HTR-8/SVneo (cell line): ENCODE results near the gene TRAPPC1.
"Not testable (repeated sequence)": the region's sequence is repeated elsewhere in the genome, so short reads cannot be mapped to it uniquely, and the experiment has no call there.

Source experiments
- DNase-seq: peaks from one replicate; pipeline ENCODE4 v3.0.0; 2011; ENCODE audit warnings: low spot score, mixed read lengths; ENCODE audit not compliant: insufficient read length
- FAIRE-seq: peaks from 2 replicates; lab custom pipeline; 2011; peaks lifted over from hg19 to GRCh38; lab: Jason Lieb, UNC

The TRAPPC1 gene

GRCh38 chr17:7931709-7932482, at the start of gene TRAPPC1, which contains the start of gene CNTROB:
TSS of gene TRAPPC1 (minus strand) at chr17:7931946. CDS start at chr17:7931829, 117 bp downstream.
TSS of gene CNTROB (plus strand) at chr17:7932206. CDS start at chr17:7933080, 874 bp downstream.
- peak; percentile 100 for DNase-seq
- FAIRE-seq: peak; percentile 99

GRCh38 chr17:7977805-7978204, 46.1 kb upstream of the TRAPPC1 start:
- FAIRE-seq: no peak
- DNase-seq: no peak

DNA sequence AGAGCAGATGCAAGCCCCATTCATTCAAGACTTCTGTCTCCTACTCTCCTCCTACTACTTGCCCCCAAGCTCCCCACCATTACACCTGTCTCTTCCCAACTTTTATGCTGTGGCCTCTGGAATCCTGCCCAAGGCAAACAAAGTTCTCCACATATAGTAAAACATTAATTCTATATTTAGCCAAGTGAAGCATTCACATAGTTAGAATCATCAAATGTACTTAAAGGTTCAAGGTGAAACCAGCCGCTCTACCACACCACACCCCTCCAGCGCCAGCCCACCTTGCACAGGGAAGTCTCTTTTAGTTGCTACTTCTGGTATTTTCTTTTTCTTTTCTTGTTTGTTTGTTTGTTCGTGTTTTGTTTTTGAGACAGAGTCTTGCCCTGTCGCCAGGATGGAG, 45.3 kb upstream of the TRAPPC1 start:
- FAIRE-seq (no peak), DNase-seq (no peak)

DNA sequence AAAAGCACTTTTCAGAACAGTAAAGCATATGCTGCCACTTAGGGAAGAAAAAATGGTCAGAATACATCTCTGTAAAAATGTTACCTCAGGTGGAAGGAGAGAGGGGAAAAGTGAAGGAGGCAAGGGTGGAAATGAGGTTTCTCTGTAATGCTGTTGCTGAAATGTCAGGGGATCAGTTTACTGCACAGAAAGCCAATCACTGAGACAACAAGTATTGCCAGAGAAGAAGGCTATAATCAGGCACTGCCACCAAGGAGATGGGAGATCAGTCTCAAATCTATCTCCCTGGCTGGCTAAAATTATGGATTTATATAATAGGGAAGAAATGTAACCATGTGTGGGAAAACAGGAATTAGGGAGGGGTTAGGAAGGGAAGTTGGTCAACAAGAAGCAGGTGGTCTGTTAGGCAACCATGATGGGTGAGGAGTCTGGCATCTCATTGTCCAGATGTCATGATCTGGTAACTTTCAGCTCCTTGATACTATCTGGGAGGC, 42.9 kb upstream of the TRAPPC1 start:
- FAIRE-seq: no peak

GRCh38 chr17:7972131-7972785, 40.5 kb upstream of the TRAPPC1 start:
- no peak for FAIRE-seq
- no peak for DNase-seq

More for the DNA sequence above, 42.9 kb upstream of the TRAPPC1 start:
- no peak for DNase-seq

DNA sequence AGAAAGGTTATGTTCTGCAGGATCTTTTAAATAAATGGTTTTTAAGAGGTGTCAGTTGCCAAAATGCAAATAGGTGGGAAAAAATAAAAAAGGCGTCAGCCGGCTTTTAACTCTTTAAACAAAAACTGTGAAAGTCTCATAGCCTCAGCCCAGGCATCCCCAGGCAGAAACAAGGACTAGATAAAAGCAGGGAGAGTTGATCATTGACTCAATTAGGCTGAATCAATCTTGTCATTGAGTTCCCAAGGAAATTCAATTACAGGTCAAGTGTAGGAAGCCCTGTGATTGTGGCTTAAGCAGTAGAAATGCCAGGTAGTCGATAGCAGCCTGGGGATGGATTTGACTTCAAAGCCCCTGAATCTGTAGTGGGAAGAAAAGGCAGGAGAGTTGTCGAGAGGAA, 39.9 kb upstream of the TRAPPC1 start:
- no peak for FAIRE-seq
- no peak for DNase-seq

- FAIRE-seq: no peak
- no peak for DNase-seq
These were observed 37.7 kb upstream of the TRAPPC1 start for GRCh38 chr17:7969433-7969832.

DNA sequence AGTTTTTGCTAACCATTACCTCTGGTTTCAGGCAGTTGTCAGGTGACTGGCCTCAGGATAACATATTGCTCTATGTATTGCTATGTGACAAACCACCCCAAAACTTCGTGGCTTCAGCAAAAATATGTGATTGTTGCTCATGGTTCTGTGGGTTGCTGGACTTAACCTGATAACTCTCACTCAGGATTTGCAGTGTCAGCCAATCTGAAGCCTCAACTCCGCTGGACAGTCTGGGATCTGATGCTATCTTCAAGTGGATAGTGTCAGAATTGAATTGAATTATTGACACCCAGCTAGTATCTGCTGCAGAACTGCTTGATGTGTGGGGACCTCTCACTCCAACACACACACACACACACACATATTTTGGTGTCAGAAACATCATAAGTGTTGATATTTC, 36.0 kb upstream of the TRAPPC1 start:
- FAIRE-seq (peak; percentile 9), DNase-seq (no peak)

GRCh38 chr17:7961421-7961820, 29.7 kb upstream of the TRAPPC1 start:
- DNase-seq: no peak
- no peak for FAIRE-seq

- FAIRE-seq (no peak), DNase-seq (no peak)
These were observed 27.9 kb upstream of the TRAPPC1 start for GRCh38 chr17:7959503-7960253.

- DNase-seq (no peak), FAIRE-seq (no peak)
These were observed 24.7 kb upstream of the TRAPPC1 start for GRCh38 chr17:7956228-7956965.

DNA sequence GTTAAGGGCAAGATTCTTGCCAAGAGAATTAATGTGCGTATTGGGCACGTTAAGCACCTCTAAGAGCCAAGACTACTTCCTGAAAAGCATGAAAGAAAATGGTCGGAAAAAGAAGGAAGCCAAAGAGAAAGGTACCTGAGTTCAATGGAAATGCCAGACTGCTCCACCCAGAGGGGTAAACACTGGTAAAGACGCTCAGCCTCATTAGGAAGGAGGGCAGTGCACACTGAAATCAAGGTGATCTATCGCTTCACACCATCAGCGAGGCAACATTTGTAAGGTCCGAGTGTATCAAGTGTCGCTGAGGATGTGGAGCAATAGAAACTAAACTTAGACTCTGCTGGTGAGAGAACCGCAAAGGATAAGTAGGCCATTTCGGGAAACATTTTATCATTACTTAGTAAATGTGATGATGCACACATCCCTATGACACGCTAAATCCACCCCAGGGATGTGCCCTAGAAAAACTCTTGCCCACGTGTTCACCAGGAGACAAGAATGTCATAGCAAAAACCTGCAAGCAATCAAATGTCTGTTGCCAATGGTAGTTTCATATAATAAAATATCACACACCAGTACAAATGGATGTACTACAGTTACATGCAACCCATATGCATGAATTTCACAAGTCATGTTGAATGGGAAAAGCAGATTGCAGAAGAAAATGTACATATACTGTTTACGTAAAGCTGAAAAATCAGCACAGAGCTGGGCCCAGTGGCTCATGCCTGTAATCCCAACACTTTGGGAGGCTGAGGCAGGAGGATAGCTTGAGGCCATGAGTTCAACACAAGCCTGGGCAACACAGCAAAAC, 23.9 kb upstream of the TRAPPC1 start:
- DNase-seq: no peak
- no peak for FAIRE-seq

DNA sequence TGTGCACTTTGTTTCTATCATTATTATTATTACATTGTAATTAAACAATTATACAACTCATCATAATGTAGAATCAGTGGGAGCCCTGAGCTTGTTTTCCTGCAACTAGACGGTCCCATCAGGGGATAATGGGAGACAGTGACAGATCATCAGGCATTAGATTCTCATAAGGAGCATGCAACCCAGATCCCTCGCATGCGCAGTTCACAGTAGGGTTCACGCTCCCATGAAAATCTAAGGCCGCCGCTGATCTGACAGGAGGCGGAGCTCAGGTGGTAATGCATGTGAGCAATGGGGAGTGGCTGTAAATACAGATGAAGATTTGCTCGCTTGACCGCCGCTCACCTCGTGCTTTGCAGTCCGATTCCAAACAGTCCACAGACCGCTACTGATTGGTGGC, 21.5 kb upstream of the TRAPPC1 start:
- DNase-seq, FAIRE-seq: not testable (repeated sequence)

DNA sequence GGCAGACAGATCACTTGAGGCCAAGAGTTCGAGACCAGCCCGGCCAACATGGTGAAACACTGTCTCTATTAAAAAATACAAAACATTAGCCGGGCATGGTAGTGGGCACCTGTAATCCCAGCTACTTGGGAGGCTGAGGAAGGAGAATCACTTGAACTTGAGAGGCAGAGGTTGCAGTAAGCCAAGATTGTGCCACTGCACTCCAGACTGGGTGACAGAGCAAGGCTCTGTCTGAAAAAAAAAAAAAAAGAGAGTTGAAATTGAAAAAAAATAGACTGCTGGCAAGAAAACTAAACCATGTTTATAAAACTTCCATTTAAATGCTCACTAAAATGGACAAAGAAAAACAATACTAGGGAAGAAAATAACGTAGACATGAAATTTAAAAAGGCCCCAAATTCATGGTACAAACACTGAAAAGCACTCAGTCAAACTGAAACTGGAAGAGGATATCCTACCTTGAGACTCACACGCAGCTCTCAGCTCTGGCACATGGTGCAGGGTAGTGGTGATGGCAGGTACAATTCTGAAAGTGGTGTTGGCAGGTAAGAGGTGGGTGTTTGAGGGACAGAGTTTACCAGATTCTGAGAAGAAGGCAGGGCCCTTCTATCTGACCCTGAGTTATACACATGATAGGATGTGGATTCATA, 19.5 kb upstream of the TRAPPC1 start:
- no peak for DNase-seq
- FAIRE-seq: no peak

DNA sequence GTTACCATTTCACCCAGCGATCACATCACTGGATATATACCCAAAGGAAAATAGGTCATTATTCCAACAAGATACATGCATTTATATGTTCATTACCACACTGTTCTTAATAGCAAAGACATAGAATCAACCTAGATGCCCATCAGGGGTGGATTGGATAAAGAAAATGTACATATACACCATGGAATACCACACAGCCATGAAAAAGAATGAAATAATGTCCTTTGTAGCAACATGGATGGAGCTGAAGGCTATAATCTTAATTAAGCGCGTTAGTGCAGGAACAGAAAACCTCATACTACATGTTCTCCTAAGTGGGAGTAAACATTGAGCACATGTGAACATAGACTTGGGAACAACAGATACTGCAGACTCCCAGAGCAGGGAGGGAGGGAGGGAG, 18.8 kb upstream of the TRAPPC1 start:
- no peak for FAIRE-seq
- no peak for DNase-seq

GRCh38 chr17:7947651-7948050, 15.9 kb upstream of the TRAPPC1 start:
- no peak for DNase-seq
- FAIRE-seq: no peak

DNA sequence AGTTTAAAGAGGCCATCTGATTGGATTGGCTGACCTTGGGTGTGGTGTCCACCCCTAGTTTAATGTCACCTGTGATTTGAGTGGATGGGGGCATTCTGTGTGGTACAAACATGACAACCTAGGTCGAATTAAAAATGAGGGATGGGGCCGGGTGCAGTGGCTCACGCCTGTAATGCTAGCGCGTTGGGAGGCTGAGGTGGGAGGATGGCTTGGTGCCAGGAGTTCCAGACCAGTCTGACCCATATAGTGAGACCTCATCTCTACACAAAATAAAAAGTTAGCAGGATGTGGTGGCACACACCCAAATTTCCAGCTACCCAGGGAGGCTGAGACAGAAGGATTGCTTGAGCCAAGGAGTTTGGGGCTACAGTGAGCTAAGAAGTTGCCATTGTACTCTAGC, 14.7 kb upstream of the TRAPPC1 start:
- DNase-seq (no peak), FAIRE-seq (no peak)

- no peak for FAIRE-seq
- no peak for DNase-seq
These were observed 13.9 kb upstream of the TRAPPC1 start for GRCh38 chr17:7945651-7946050.

GRCh38 chr17:7944326-7944725, 12.6 kb upstream of the TRAPPC1 start:
- no peak for DNase-seq
- FAIRE-seq: no peak
